ENCODE data around the gene C15orf39.

GRCh38 chr15:75170203-75170602 lies 31.5 kb upstream of the C15orf39 start:
- TF ChIP-seq, protein P1, sequence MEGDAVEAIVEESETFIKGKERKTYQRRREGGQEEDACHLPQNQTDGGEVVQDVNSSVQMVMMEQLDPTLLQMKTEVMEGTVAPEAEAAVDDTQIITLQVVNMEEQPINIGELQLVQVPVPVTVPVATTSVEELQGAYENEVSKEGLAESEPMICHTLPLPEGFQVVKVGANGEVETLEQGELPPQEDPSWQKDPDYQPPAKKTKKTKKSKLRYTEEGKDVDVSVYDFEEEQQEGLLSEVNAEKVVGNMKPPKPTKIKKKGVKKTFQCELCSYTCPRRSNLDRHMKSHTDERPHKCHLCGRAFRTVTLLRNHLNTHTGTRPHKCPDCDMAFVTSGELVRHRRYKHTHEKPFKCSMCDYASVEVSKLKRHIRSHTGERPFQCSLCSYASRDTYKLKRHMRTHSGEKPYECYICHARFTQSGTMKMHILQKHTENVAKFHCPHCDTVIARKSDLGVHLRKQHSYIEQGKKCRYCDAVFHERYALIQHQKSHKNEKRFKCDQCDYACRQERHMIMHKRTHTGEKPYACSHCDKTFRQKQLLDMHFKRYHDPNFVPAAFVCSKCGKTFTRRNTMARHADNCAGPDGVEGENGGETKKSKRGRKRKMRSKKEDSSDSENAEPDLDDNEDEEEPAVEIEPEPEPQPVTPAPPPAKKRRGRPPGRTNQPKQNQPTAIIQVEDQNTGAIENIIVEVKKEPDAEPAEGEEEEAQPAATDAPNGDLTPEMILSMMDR (conservative IDR thresholded peaks at IDR 0.05), result no peak
- TF ChIP-seq EZH2 (IDR thresholded peaks at IDR 0.05; ENCODE audit: low read depth), result no peak
